Mesendoderm (in vitro differentiated cells): ENCODE measurements around the gene SPEM3.
"Not testable (repeated sequence)": the region's sequence is repeated elsewhere in the genome, so short reads cannot be mapped to it uniquely, and the experiment has no call there.

Experiments
- DNase-seq: peaks from one replicate; pipeline ENCODE4 v3.0.0; 2013
- H2AK5ac ChIP-seq: 2 replicates; pipeline ENCODE4 v1.6.1; 2013; ENCODE audit warnings: low read length, inconsistent platforms
- H2BK120ac ChIP-seq: 2 replicates; pipeline ENCODE4 v1.6.1; 2013; ENCODE audit warnings: low read depth, mild to moderate bottlenecking, low read length, moderate library complexity, mixed read lengths
- H2BK15ac ChIP-seq: replicated peaks from 2 replicates; pipeline ENCODE4 v1.6.1; 2013; ENCODE audit warnings: low read depth, mild to moderate bottlenecking, moderate library complexity
- H2BK5ac ChIP-seq: 2 replicates; pipeline ENCODE4 v1.6.1; 2013; ENCODE audit warnings: low read length, inconsistent platforms
- H3K18ac ChIP-seq: 2 replicates; pipeline ENCODE4 v1.6.1; 2013; ENCODE audit warnings: mild to moderate bottlenecking, low read length, mixed read lengths
- H3K23ac ChIP-seq: one replicate; pipeline ENCODE4 v1.6.1; 2013; ENCODE audit warnings: low read length
- H3K27ac ChIP-seq: 2 replicates; pipeline ENCODE4 v1.5.1; 2013; ENCODE audit warnings: low read depth, mild to moderate bottlenecking, inconsistent platforms, low read length, moderate library complexity
- H3K27me3 ChIP-seq: 2 replicates; pipeline ENCODE4 v1.6.1; 2013; ENCODE audit warnings: low read length, control low read depth, mild to moderate bottlenecking, inconsistent platforms; ENCODE audit not compliant: insufficient read depth, poor library complexity
- H3K36me3 ChIP-seq: 2 replicates; pipeline ENCODE4 v1.6.1; 2013; ENCODE audit warnings: low read length, inconsistent platforms; ENCODE audit not compliant: control insufficient read depth, insufficient read depth
- H3K4ac ChIP-seq: one replicate; pipeline ENCODE4 v1.6.1; 2013; ENCODE audit warnings: low read depth, mild to moderate bottlenecking, low read length, moderate library complexity
- H3K4me1 ChIP-seq: 2 replicates; pipeline ENCODE4 v1.6.1; 2013; ENCODE audit warnings: low read depth, low read length, inconsistent platforms; ENCODE audit not compliant: control insufficient read depth
- H3K4me2 ChIP-seq: 2 replicates; pipeline ENCODE4 v1.6.1; 2013; ENCODE audit warnings: low read length
- H3K4me3 ChIP-seq: 2 replicates; pipeline ENCODE4 v1.5.1; 2013; ENCODE audit warnings: mild to moderate bottlenecking, low read length
- H3K56ac ChIP-seq: one replicate; pipeline ENCODE4 v1.6.1; 2013; ENCODE audit warnings: low read length
- H3K79me1 ChIP-seq: 2 replicates; pipeline ENCODE4 v1.6.1; 2013; ENCODE audit warnings: low read length, inconsistent platforms
- H3K79me2 ChIP-seq: 2 replicates; pipeline ENCODE4 v1.6.1; 2013; ENCODE audit warnings: mild to moderate bottlenecking, low read length; ENCODE audit not compliant: control insufficient read depth, insufficient read depth
- H3K9ac ChIP-seq: 2 replicates; pipeline ENCODE4 v1.6.1; 2013; ENCODE audit warnings: low read length, inconsistent platforms
- H4K5ac ChIP-seq: one replicate; pipeline ENCODE4 v1.6.1; 2013; ENCODE audit warnings: low read length
- H4K8ac ChIP-seq: one replicate; pipeline ENCODE4 v1.6.1; 2013; ENCODE audit warnings: low read depth, mild to moderate bottlenecking, control low read depth, low read length, moderate library complexity
- WGBS: extraction: QIAGEN DNeasy Blood & Tissue Kit; methylation state at CpG from one replicate; pipeline ENCODE4 v1.1.7; 2013; ENCODE audit warnings: low lambda C conversion rate, missing lambda C conversion rate; ENCODE audit not compliant: insufficient coverage; ENCODE audit errors: extremely low coverage; 5-methylcytosine and 5-hydroxymethylcytosine counted together

SPEM3 gene

DNA sequence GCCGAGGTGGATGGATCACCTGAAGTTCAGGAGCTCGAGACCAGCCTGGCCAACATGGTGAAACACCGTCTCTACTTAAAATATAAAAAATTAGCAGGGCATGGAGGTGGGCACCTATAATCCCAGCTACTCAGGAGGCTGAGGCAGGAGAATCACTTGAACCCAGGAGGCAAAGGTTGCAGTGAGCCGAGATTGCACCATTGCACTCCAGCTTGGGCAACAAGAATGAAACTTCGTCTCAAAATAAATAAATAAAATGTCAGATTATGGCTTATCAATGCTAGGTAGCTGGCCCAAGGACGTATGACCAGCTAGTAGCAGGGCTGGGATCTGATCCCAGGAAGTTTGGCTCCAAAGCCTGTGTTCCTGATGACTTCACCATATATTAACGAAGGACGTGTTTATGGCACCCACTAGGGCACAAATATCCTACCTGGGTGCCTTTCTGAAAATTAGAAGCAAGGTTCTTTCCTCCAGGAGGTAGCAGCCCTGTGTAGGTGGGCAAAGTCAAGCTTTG lies 41.9 kb downstream of the SPEM3 start:
- not testable (repeated sequence) for H4K8ac ChIP-seq, H3K4ac ChIP-seq, H3K4me1 ChIP-seq, H2AK5ac ChIP-seq, H3K4me2 ChIP-seq, H4K5ac ChIP-seq, H3K4me3 ChIP-seq, H2BK15ac ChIP-seq, DNase-seq, H3K18ac ChIP-seq, H3K79me2 ChIP-seq, H3K56ac ChIP-seq, H3K23ac ChIP-seq, H2BK120ac ChIP-seq, H2BK5ac ChIP-seq, H3K36me3 ChIP-seq, H3K79me1 ChIP-seq, H3K27me3 ChIP-seq, H3K27ac ChIP-seq, H3K9ac ChIP-seq
- no CpG with 5 or more reads among the region's 8 CpGs for whole genome bisulfite sequencing

DNA sequence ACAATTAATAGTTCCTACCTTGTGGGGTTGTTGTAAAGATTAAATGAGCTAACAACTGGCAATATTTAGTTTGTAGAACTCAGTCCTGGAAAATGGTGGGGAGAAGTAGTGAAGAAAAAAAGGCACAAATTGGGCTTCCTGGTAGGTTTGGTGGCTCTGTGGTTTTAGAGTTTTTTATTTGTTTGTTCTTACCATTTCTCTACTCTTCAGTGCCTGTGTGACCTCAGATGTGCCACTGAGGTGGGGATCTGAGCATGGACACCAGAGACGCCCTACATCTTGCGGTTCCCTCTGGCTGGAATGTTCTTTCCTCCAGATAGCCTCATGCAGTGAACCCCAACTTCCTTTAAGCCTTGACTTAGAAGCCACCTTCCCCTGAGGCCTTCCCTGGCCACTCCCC lies 43.1 kb downstream of the SPEM3 start:
- Histone ChIP-seq H3K9ac (no peak overlapping the region), H3K18ac (no peak overlapping the region), H3K23ac (no peak overlapping the region), H3K4me1 (no peaks in the 10 kb centered on the region), H3K27ac (no peak overlapping the region), H3K4me2 (no peak overlapping the region), H3K56ac (no peak overlapping the region), H4K8ac (no peak overlapping the region), H4K5ac (no peak overlapping the region), H2AK5ac (no peak overlapping the region), H2BK15ac (no peak overlapping the region), H3K4ac (no peak overlapping the region), H3K36me3 (peaks cover 3% of the 10 kb centered on the region), H2BK120ac (no peak overlapping the region), H3K27me3 (no peaks in the 10 kb centered on the region), H3K4me3 (no peak overlapping the region), H3K79me1 (peaks cover 13% of the 10 kb centered on the region), H3K79me2 (peaks cover 5% of the 10 kb centered on the region), H2BK5ac (no peak overlapping the region)
- no CpG with 5 or more reads among the region's 2 CpGs for WGBS
- no peak for DNase-seq

DNA sequence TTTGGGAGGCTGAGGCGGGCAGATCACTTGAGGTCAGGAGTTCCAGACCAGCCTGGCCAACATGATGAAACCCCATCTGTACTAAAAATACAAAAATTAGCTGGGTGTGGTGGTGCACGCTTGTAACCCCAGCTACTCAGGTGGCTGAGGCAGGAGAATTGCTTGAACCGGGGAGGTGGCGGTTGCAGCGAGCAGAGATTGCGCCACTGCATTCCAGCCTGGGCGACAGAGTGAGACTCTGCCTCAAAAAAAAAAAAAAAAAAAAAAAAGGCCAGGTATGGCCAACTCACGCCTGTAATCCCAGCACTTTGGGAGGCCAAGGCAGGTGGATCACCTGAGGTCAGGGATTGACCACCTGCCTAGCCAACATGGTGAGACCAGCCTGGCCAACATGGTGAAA lies 46.1 kb downstream of the SPEM3 start:
- WGBS, result no CpG with 5 or more reads among the region's 8 CpGs
- H4K8ac ChIP-seq, H3K27ac ChIP-seq, H3K56ac ChIP-seq, H3K4me3 ChIP-seq, H2AK5ac ChIP-seq, H2BK15ac ChIP-seq, H3K36me3 ChIP-seq, H3K4ac ChIP-seq, H3K18ac ChIP-seq, H3K23ac ChIP-seq, H3K27me3 ChIP-seq, H3K4me2 ChIP-seq, H3K9ac ChIP-seq, H3K4me1 ChIP-seq, H2BK120ac ChIP-seq, DNase-seq, H2BK5ac ChIP-seq, H4K5ac ChIP-seq: not testable (repeated sequence)
- Histone ChIP-seq H3K79me2 (peaks cover 13% of the 10 kb centered on the region), H3K79me1 (peaks cover 21% of the 10 kb centered on the region)

DNA sequence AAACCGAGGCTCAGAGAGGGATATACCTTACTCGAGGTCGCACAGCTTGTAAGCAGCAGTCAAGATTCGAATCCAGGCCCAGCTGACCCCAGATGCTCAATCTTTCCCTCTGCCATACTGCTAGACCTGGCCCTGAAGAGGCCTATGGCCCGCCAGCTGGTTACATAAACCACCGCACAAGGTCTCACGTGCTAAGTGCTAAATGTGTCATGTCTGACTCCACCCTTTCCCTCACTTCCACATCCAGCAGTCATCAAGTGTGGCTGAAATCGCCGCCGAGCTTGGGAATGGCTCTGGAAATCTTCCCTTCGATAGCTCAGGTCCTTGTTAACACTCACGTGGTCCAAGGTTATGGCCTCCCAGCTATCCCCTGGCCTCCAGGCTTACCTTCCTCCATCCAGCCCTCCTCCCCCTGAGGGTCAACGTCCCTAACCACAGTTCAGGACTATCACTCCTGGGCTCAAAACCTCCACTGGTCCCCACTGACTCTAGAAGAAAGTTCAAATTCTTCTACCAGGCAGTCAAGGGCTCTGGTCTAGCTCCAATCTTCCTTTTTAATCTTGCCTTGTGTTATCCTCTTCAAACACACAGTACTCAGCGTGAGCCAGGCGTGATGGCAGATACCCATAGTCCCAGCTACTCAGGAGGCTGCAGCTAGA lies 47.2 kb downstream of the SPEM3 start:
- peaks cover 21% of the 10 kb centered on the region for H3K79me1 ChIP-seq
- peaks cover 13% of the 10 kb centered on the region for H3K79me2 ChIP-seq
- no peak overlapping the region for H3K18ac ChIP-seq
- no peak overlapping the region for H3K56ac ChIP-seq
- no peak overlapping the region for H2BK120ac ChIP-seq
- H2AK5ac ChIP-seq, result no peak overlapping the region
- no peaks in the 10 kb centered on the region for H3K36me3 ChIP-seq
- no peak overlapping the region for H3K4ac ChIP-seq
- H3K4me3 ChIP-seq, result no peak overlapping the region
- H3K9ac ChIP-seq, result no peak overlapping the region
- no peak overlapping the region for H3K4me2 ChIP-seq
- WGBS, result no CpG with 5 or more reads among the region's 15 CpGs
- no peak overlapping the region for H2BK15ac ChIP-seq
- no peak overlapping the region for H4K8ac ChIP-seq
- DNase-seq, result no peak
- H3K23ac ChIP-seq, result no peak overlapping the region
- H3K27me3 ChIP-seq, result no peaks in the 10 kb centered on the region
- no peak overlapping the region for H4K5ac ChIP-seq
- no peak overlapping the region for H3K27ac ChIP-seq
- H2BK5ac ChIP-seq, result no peak overlapping the region
- peaks cover 5% of the 10 kb centered on the region for H3K4me1 ChIP-seq

DNA sequence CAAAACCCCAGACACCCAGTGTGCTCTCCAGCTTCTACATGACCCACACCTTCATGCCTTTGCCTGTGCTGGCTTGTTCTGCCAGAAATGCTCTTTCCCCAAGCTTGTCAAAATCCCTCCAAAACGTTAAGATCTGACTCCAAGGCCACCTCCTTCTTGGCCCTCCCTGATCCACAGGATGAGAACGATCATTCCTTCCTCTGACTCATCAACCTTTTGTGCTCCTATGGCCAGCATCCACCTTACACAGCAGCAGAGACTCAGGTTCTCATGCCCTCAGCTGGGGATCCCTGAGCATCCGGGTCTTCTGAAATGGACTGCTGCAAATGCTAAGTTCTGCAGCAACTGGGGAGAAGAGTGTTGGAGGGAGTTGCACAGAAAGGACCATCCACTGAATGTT lies 47.8 kb downstream of the SPEM3 start:
- no peaks in the 10 kb centered on the region for H3K27me3 ChIP-seq

DNA sequence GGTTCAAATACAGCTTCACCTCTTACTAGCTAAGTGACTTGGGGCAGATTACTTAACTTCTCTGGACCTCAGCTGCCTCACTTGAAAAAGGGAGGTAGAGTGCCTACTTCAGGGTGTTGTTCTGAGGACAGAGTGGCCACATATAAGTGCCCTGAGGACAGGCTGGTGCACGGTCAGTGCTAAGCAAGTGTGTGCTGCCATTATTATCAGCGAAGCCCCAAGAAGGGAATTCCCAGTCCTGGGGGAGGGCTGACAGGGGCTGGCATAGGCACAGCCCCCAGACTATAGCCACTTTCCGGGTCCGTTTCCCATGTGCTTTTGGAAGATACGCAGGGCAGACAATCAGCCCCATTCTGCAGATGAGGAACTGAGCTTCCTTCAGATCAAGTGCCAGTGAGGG lies 48.3 kb downstream of the SPEM3 start:
- Histone ChIP-seq H2BK15ac (no peak overlapping the region), H3K56ac (no peak overlapping the region), H3K79me2 (peaks cover 13% of the 10 kb centered on the region), H4K5ac (no peak overlapping the region), H3K27me3 (no peaks in the 10 kb centered on the region), H3K27ac (no peak overlapping the region), H3K36me3 (no peaks in the 10 kb centered on the region), H3K4me2 (no peak overlapping the region), H3K4me1 (peaks cover 5% of the 10 kb centered on the region), H3K79me1 (peaks cover 18% of the 10 kb centered on the region), H2BK5ac (no peak overlapping the region), H3K4me3 (no peak overlapping the region), H3K18ac (no peak overlapping the region), H2BK120ac (no peak overlapping the region), H4K8ac (no peak overlapping the region), H2AK5ac (no peak overlapping the region), H3K9ac (no peak overlapping the region), H3K23ac (no peak overlapping the region), H3K4ac (no peak overlapping the region)
- no peak for DNase-seq
- no CpG with 5 or more reads among the region's 5 CpGs for WGBS

More for the DNA sequence above, 47.8 kb downstream of the SPEM3 start:
- H2BK120ac ChIP-seq, result no peak overlapping the region
- no peak overlapping the region for H3K9ac ChIP-seq
- H3K18ac ChIP-seq, result no peak overlapping the region
- no peaks in the 10 kb centered on the region for H3K36me3 ChIP-seq
- H3K79me1 ChIP-seq, result peaks cover 20% of the 10 kb centered on the region
- H3K27ac ChIP-seq, result no peak overlapping the region
- H3K4ac ChIP-seq, result no peak overlapping the region
- H4K8ac ChIP-seq, result no peak overlapping the region
- H3K79me2 ChIP-seq, result peaks cover 13% of the 10 kb centered on the region
- no peak overlapping the region for H2BK15ac ChIP-seq
- no peak overlapping the region for H3K23ac ChIP-seq
- H3K56ac ChIP-seq, result no peak overlapping the region
- H3K4me3 ChIP-seq, result no peak overlapping the region
- no CpG with 5 or more reads among the region's 3 CpGs for WGBS
- no peak overlapping the region for H3K4me2 ChIP-seq
- no peak overlapping the region for H2BK5ac ChIP-seq
- no peak overlapping the region for H4K5ac ChIP-seq
- H3K4me1 ChIP-seq, result peaks cover 5% of the 10 kb centered on the region
- DNase-seq, result peak; percentile 56
- H2AK5ac ChIP-seq, result no peak overlapping the region
